GM23338 (cell line): ENCODE data around the gene FXYD6. TPM values are rescaled to one million over a fixed set of nuclear protein-coding genes. Genes with fewer than 3 reads are reported as not detected.

Experiments
- ATAC-seq: fragments of 200-7000 bp; cut with Tn5 transposase; 3 replicates; pipeline ENCODE4 v1.9.1; 2020
- DNase-seq: peaks from one replicate; pipeline ENCODE4 v3.0.0-alpha.2; 2015; ENCODE audit warnings: low spot score
- H2AFZ ChIP-seq: fragments of 200-600 bp; sonication (generic); 2 replicates; pipeline ENCODE4 v1.8.0; 2016; ENCODE audit warnings: antibody characterized with exemption, mild to moderate bottlenecking, moderate library complexity
- H3F3A ChIP-seq: fragments of 200-600 bp; sonication (generic); replicated peaks from 2 replicates; pipeline ENCODE4 v1.8.0; 2017; ENCODE audit warnings: antibody characterized with exemption, mixed run types, low read depth
- H3K27ac ChIP-seq: fragments of 200-600 bp; sonication (generic); 2 replicates; pipeline ENCODE4 v1.6.1; 2016; ENCODE audit warnings: low read depth
- H3K27me3 ChIP-seq: fragments of 200-600 bp; sonication (generic); 2 replicates; pipeline ENCODE4 v1.8.0; 2016; ENCODE audit warnings: mild to moderate bottlenecking, mixed run types, moderate library complexity; ENCODE audit not compliant: insufficient read depth
- H3K36me3 ChIP-seq: fragments of 200-600 bp; sonication (generic); 2 replicates; pipeline ENCODE4 v1.8.0; 2016; ENCODE audit warnings: mild to moderate bottlenecking; ENCODE audit not compliant: insufficient read depth
- H3K4me1 ChIP-seq: fragments of 200-600 bp; sonication (generic); 2 replicates; pipeline ENCODE4 v1.8.0; 2016; ENCODE audit warnings: mild to moderate bottlenecking, moderate library complexity; ENCODE audit not compliant: insufficient read depth
- H3K4me2 ChIP-seq: fragments of 200-600 bp; sonication (generic); 2 replicates; pipeline ENCODE4 v1.7.1; 2017; ENCODE audit warnings: mixed run types
- H3K4me3 ChIP-seq: fragments of 200-600 bp; sonication (generic); 2 replicates; pipeline ENCODE4 v1.6.1; 2016; ENCODE audit warnings: mixed run types
- H3K79me2 ChIP-seq: fragments of 200-600 bp; sonication (generic); replicated peaks from 2 replicates; pipeline ENCODE4 v1.8.0; 2017; ENCODE audit warnings: mild to moderate bottlenecking; ENCODE audit not compliant: insufficient read depth
- H3K9me2 ChIP-seq: fragments of 200-600 bp; sonication (generic); 2 replicates; pipeline ENCODE4 v1.8.0; 2017; ENCODE audit not compliant: insufficient read depth
- H4K20me1 ChIP-seq: fragments of 200-600 bp; sonication (generic); replicated peaks from 2 replicates; pipeline ENCODE4 v1.8.0; 2017; ENCODE audit warnings: mild to moderate bottlenecking; ENCODE audit not compliant: insufficient read depth
- H3K27ac Mint-ChIP-seq: 2 replicates; pipeline ENCODE4 v1.8.0; 2020; ENCODE audit warnings: inconsistent platforms, mild to moderate bottlenecking, moderate library complexity, mixed read lengths
- H3K27me3 Mint-ChIP-seq: 3 replicates; pipeline ENCODE4 v1.8.0; 2022; ENCODE audit warnings: low read depth, mild to moderate bottlenecking, moderate library complexity, mixed read lengths, inconsistent platforms; ENCODE audit not compliant: insufficient read depth, poor library complexity
- H3K36me3 Mint-ChIP-seq: 3 replicates; pipeline ENCODE4 v1.8.0; 2021; ENCODE audit warnings: low read depth, mild to moderate bottlenecking, inconsistent platforms, moderate library complexity, mixed read lengths
- H3K4me1 Mint-ChIP-seq: 3 replicates; pipeline ENCODE4 v1.8.0; 2020; ENCODE audit warnings: mild to moderate bottlenecking, inconsistent platforms, mixed read lengths
- H3K4me3 Mint-ChIP-seq: 3 replicates; pipeline ENCODE4 v1.8.0; 2021; ENCODE audit warnings: moderate library complexity, mild to moderate bottlenecking, inconsistent platforms, mixed read lengths
- H3K9me3 Mint-ChIP-seq: 3 replicates; pipeline ENCODE4 v1.8.0; 2020; ENCODE audit warnings: moderate library complexity, mild to moderate bottlenecking, inconsistent platforms, mixed read lengths
- CREB1 ChIP-seq: fragments of 250-450 bp; sonication (Bioruptor Pico); IDR thresholded peaks from 2 replicates; pipeline ENCODE4 v1.5.0; 2020; ENCODE audit warnings: low read depth, mild to moderate bottlenecking, moderate library complexity
- CTCF ChIP-seq, 2 experiments: fragments of 200-600 bp in 1 of 2; sonication (generic) in 1 of 2; conservative IDR thresholded peaks; 2 replicates each; pipeline versions ENCODE4 v1.5.1 to v1.6.1; 2016 to 2017; ENCODE audit warnings: antibody characterized with exemption in 2 of 2, low read depth in 2 of 2, mild to moderate bottlenecking in 2 of 2, moderate library complexity in 1 of 2
- ETS1 ChIP-seq: IDR thresholded peaks from 2 replicates; pipeline ENCODE4 v1.6.1; 2016; ENCODE audit warnings: antibody characterized with exemption
- EZH2 ChIP-seq: fragments of 200-600 bp; sonication (generic); IDR thresholded peaks from one replicate; pipeline ENCODE4 v1.8.0; 2017; ENCODE audit warnings: antibody characterized with exemption, mild to moderate bottlenecking, low read depth; ENCODE audit not compliant: unreplicated experiment
- EZH2phosphoT487 ChIP-seq: fragments of 200-600 bp; sonication (generic); IDR thresholded peaks from one replicate; pipeline ENCODE4 v1.8.1; 2018; ENCODE audit warnings: antibody characterized with exemption; ENCODE audit not compliant: unreplicated experiment
- JUNB ChIP-seq: IDR thresholded peaks from one replicate; pipeline ENCODE4 v1.6.1; 2016; ENCODE audit warnings: antibody characterized with exemption; ENCODE audit not compliant: unreplicated experiment
- REST ChIP-seq: IDR thresholded peaks from one replicate; pipeline ENCODE4 v1.6.1; 2018; ENCODE audit warnings: antibody characterized with exemption; ENCODE audit not compliant: unreplicated experiment
- STAT1 ChIP-seq: IDR thresholded peaks from one replicate; pipeline ENCODE4 v1.6.1; 2016; ENCODE audit warnings: antibody characterized with exemption; ENCODE audit not compliant: unreplicated experiment
- ZNF114 ChIP-seq: fragments of 250-450 bp; sonication (Bioruptor Pico); IDR thresholded peaks from 2 replicates; pipeline ENCODE4 v1.5.0; 2020; ENCODE audit warnings: mild to moderate bottlenecking, moderate library complexity
- polyA plus RNA-seq: library from polyadenylated mRNA; unstranded; fragments of >200 nt; fragmentation: Nextera tagmentation; extraction: Ambion mirVana; gene quantifications from 2 replicates; pipeline ENCODE4 v1.2.1, GENCODE V29; 2016
- total RNA-seq: library from RNA; depleted of rRNA; stranded (reverse); fragments of >200 nt; shearing (Covaris generic); gene quantifications from 2 replicates; pipeline ENCODE4 v1.2.3, GENCODE V29; 2014

The FXYD6 gene
- total and polyA plus RNA-seq, 2 experiments from 2014 or later: 26.2 to 30.7 TPM

GRCh38 chr11:117860139-117860538 lies 16.3 kb downstream of the FXYD6 start:
- ATAC-seq (no peak), DNase-seq (no peak)
- Histone ChIP-seq H3K27me3 (no peaks in the 10 kb centered on the region), H3F3A (no peaks in the 10 kb centered on the region), H2AFZ (no peak overlapping the region), H4K20me1 (peaks cover 9% of the 10 kb centered on the region), H3K4me2 (no peak overlapping the region), H3K36me3 (no peaks in the 10 kb centered on the region), H3K79me2 (peaks cover 26% of the 10 kb centered on the region), H3K4me3 (no peak overlapping the region), H3K4me1 (peaks cover 18% of the 10 kb centered on the region), H3K9me2 (no peaks in the 10 kb centered on the region), H3K27ac (no peak overlapping the region)
- Mint-ChIP-seq H3K4me1 (peaks cover 34% of the 10 kb centered on the region), H3K9me3 (no peaks in the 10 kb centered on the region; the same call in 2 of the 3 replicates), H3K27me3 (peaks cover 3% of the 10 kb centered on the region), H3K27ac (no peak overlapping the region), H3K4me3 (no peak overlapping the region), H3K36me3 (no peaks in the 10 kb centered on the region)
- TF ChIP-seq JUNB (no peak), CREB1 (no peak), ZNF114 (CRISPR knock-in tag) (no peak), REST (no peak), EZH2 (no peak)

GRCh38 chr11:117859488-117860112 lies 16.9 kb downstream of the FXYD6 start:
- H3K27ac ChIP-seq: no peak overlapping the region

More at GRCh38 chr11:117859488-117860112, 16.9 kb downstream of the FXYD6 start:
- no peaks in the 10 kb centered on the region for H3K27me3 ChIP-seq
- ATAC-seq (no peak), DNase-seq (no peak)
- no peaks in the 10 kb centered on the region for H3K36me3 ChIP-seq
- peaks cover 9% of the 10 kb centered on the region for H4K20me1 ChIP-seq
- H3K4me1 Mint-ChIP-seq: peaks cover 35% of the 10 kb centered on the region
- H3K9me2 ChIP-seq: no peaks in the 10 kb centered on the region
- no peaks in the 10 kb centered on the region for H3F3A ChIP-seq
- H2AFZ ChIP-seq: no peak overlapping the region
- no peak overlapping the region for H3K27ac Mint-ChIP-seq
- H3K4me3 ChIP-seq: no peak overlapping the region
- peaks cover 3% of the 10 kb centered on the region for H3K27me3 Mint-ChIP-seq
- H3K9me3 Mint-ChIP-seq: no peaks in the 10 kb centered on the region; the same call in 2 of the 3 replicates
- peaks cover 18% of the 10 kb centered on the region for H3K4me1 ChIP-seq
- H3K4me2 ChIP-seq: no peak overlapping the region
- H3K4me3 Mint-ChIP-seq: no peak overlapping the region
- no peaks in the 10 kb centered on the region for H3K36me3 Mint-ChIP-seq
- TF ChIP-seq ZNF114 (CRISPR knock-in tag) (no peak), STAT1 (no peak), CTCF (conservative IDR thresholded peaks at IDR 0.05; ENCODE audit: low read depth in 2 of 2) (no peak), EZH2 (no peak), ETS1 (no peak), EZH2phosphoT487 (no peak)
- peaks cover 23% of the 10 kb centered on the region for H3K79me2 ChIP-seq
